ENCODE results near the gene WIPF2. TPM values are rescaled to one million over a fixed set of nuclear protein-coding genes. Genes with fewer than 3 reads are reported as not detected.
A peak's percentile ranks its signal among the peaks of the same experiment; 100 is the strongest.

Gene WIPF2
- total and polyA plus RNA-seq, 2 donors (not counting 3 experiments of a cell fraction or from before 2014, with no cell fraction given), result 8.4 to 30.4 TPM

DNA sequence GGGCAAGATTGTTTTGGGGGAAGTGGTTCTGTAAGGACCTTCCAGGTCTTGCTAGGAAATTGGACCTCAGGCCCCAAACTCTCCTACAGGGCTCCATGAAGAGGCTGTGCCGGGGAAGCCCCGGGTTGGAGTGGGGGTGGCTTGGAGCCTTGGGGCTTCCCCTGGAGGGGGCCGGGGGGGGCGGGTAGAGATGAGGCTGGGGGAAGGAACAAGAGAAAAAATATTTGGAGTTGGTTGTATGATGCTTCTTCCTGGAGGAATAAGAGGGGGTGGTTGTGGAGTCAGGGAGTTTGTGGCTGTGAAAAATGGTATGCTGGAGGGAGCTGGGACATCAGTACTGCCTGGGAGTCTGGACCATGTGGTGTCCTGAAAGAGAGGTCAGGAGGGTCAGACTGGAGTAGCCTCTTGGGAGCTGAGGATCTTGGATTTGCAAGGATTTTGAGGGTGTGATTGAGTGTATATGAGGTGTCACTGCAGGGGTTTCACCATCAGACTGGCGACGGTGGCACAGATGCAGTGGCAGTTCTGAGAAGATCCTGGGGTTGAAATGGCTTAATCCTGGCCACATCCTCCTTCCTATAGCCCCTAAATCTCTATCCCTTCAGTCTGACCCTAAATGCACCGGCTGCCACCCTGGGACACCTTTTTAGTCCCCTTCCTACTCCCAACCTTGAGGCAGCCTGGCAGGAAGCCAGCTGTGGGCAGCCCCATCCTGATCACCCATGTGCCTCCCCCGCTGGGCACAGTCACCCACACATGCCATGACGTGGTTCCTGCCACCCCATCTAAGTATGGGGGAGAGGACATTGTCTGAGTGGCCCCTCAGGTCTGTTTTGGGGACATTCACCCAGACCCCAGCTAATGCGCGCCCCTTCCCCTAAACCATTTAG is 100.8 kb downstream of the WIPF2 start:
- intact Hi-C loops (cut with micrococcal nuclease), result no loop called here
- peak overlapping the region; percentile 37 for H3K27ac ChIP-seq (ENCODE audit: insufficient read depth, low read depth, low read length)
- FAIRE-seq, result peak; percentile 40
- H3K27me3 ChIP-seq (ENCODE audit: control insufficient read depth in 2 of 2, insufficient read depth in 2 of 2, low read length in 2 of 2), result no peaks in the 10 kb centered on the region
- H3K9me3 ChIP-seq (replicated peaks; ENCODE audit: control insufficient read depth, insufficient read depth, low read length), result no peaks in the 10 kb centered on the region
- no TSS peak for BruUV-seq (replicated peaks)
- H3K79me2 ChIP-seq (ENCODE audit: control insufficient read depth, insufficient read depth, low read length), result peaks cover 53% of the 10 kb centered on the region
- ChIA-PET CTCF (interaction anchor here (0.6 to 6.9 kb wide), 11 partner anchors 8 to 107 kb away, joined by 3 to 109 read pairs (median 6); no protein-coding TSS in a partner anchor), POLR2A (interaction anchor here (0.7 to 1.0 kb wide), 2 partner anchors 25 to 36 kb away, joined by 3 read pairs; no protein-coding TSS in a partner anchor)
- peak overlapping the region; percentile 88 for H3K4me2 ChIP-seq (ENCODE audit: insufficient read depth, low read length)
- H3K4me3 ChIP-seq (replicated peaks in 1 of 3; ENCODE audit: insufficient read depth in 1 of 3, low read depth in 1 of 3, low read length in 3 of 3), result no peak overlapping the region
- peaks cover 83% of the 10 kb centered on the region for H3K4me1 ChIP-seq (ENCODE audit: control insufficient read depth, extremely low read depth, insufficient read depth, low read length)
- no peak overlapping the region for H3K9ac ChIP-seq (replicated peaks; ENCODE audit: extremely low read depth, insufficient read depth, low read length)
- dilution Hi-C loops (cut with MboI; ENCODE audit: extremely low pct_ligation_motif_present, low sequenced_read_pairs), result no loop called here
- H3K9me1 ChIP-seq (replicated peaks; ENCODE audit: control insufficient read depth, extremely low read depth, insufficient read depth, low read length), result no peaks in the 10 kb centered on the region
- no peaks in the 10 kb centered on the region for H4K20me1 ChIP-seq (replicated peaks; ENCODE audit: control insufficient read depth, extremely low read depth, insufficient read depth, low read length)
- TF ChIP-seq POLR2AphosphoS5 (IDR thresholded peaks at IDR 0.05; ENCODE audit: insufficient read depth, low read depth, low read length) (no peak), POLR2A (IDR thresholded peaks at IDR 0.05; ENCODE audit: low read depth, low read length) (no peak), MYC (IDR thresholded peaks at IDR 0.05; ENCODE audit: low read depth, low read length) (no peak), FOS (IDR thresholded peaks at IDR 0.05; ENCODE audit: borderline replicate concordance, insufficient read depth, low read length) (no peak), EZH2 (IDR thresholded peaks at IDR 0.05; ENCODE audit: borderline replicate concordance, low read depth, low read length, severe bottlenecking) (no peak), GATA2 (IDR thresholded peaks at IDR 0.05; ENCODE audit: insufficient read depth, insufficient read length, low read depth, low read length) (no peak), JUN (IDR thresholded peaks at IDR 0.05; ENCODE audit: borderline replicate concordance, insufficient read depth, insufficient read length, low read depth) (no peak)
- TF ChIP-seq, protein P1, sequence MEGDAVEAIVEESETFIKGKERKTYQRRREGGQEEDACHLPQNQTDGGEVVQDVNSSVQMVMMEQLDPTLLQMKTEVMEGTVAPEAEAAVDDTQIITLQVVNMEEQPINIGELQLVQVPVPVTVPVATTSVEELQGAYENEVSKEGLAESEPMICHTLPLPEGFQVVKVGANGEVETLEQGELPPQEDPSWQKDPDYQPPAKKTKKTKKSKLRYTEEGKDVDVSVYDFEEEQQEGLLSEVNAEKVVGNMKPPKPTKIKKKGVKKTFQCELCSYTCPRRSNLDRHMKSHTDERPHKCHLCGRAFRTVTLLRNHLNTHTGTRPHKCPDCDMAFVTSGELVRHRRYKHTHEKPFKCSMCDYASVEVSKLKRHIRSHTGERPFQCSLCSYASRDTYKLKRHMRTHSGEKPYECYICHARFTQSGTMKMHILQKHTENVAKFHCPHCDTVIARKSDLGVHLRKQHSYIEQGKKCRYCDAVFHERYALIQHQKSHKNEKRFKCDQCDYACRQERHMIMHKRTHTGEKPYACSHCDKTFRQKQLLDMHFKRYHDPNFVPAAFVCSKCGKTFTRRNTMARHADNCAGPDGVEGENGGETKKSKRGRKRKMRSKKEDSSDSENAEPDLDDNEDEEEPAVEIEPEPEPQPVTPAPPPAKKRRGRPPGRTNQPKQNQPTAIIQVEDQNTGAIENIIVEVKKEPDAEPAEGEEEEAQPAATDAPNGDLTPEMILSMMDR (IDR thresholded peaks at IDR 0.05; ENCODE audit: extremely low read depth in 1 of 2, insufficient read depth in 1 of 2, low read depth in 1 of 2, low read length in 2 of 2), result no peak
- TF ChIP-seq, protein P2, sequence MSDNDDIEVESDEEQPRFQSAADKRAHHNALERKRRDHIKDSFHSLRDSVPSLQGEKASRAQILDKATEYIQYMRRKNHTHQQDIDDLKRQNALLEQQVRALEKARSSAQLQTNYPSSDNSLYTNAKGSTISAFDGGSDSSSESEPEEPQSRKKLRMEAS (IDR thresholded peaks at IDR 0.05; ENCODE audit: insufficient read depth, insufficient read length), result no peak
- H2AFZ ChIP-seq (ENCODE audit: low read depth, low read length), result no peak overlapping the region
- H3K36me3 ChIP-seq (ENCODE audit: control insufficient read depth in 2 of 2, extremely low read depth in 1 of 2, insufficient read depth in 2 of 2, low read length in 2 of 2), result no peaks in the 10 kb centered on the region
- DNase-seq (ENCODE audit: low read depth, low spot score), result no peak

All from endothelial cell of umbilical vein (primary cell).